ENCODE results near the gene PARD3B.

Gene PARD3B

DNA sequence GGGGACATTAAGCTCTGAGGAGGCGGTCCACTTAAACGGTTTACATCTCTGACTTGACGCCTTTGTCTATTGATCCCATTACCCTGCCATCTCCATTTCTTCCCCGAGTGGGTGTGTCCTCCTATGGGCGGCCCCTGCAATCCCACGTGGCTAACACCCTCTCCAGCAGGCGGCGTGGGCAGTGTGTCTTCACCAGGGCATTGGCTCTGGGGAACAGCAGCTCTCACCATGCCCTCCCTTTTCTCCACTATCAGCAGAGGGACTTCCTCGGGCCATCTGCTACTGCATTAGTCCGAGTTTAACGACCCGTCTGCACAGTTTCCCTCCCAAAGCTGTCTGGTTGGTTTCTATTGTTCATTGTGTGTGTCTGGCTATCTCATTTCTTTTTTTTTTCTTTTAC lies 625.1 kb downstream of the PARD3B start:
- no peak overlapping the region for H3K27ac ChIP-seq (ENCODE audit: insufficient read depth in 1 of 2, low read depth in 1 of 2, low read length in 2 of 2, poor library complexity in 1 of 2, severe bottlenecking in 2 of 2)
- CTCF ChIA-PET, result no interaction called here
- H3K36me3 ChIP-seq (ENCODE audit: control insufficient read depth in 4 of 4, insufficient read depth in 4 of 4, low read length in 3 of 4), result peaks cover 0 to 3% (median 0%) of the 10 kb centered on the region in 4 experiments
- POLR2A ChIA-PET, result no interaction called here
- H3K27me3 ChIP-seq (replicated peaks in 2 of 5; ENCODE audit: control insufficient read depth in 4 of 5, insufficient read depth in 5 of 5, low read length in 4 of 5), result no peaks in the 10 kb centered on the region
- no peaks in the 10 kb centered on the region for H3K4me1 ChIP-seq (ENCODE audit: control extremely low read depth in 1 of 4, control insufficient read depth in 4 of 4, insufficient read depth in 4 of 4, low read length in 3 of 4)
- no peak overlapping the region for H3K4me3 ChIP-seq (ENCODE audit: control insufficient read depth in 1 of 7, extremely low read depth in 1 of 7, insufficient read depth in 4 of 7, low read depth in 2 of 7, low read length in 6 of 7)
- no peak for DNase-seq
- H3K9me3 ChIP-seq (ENCODE audit: control extremely low read depth in 1 of 5, control insufficient read depth in 4 of 5, insufficient read depth in 2 of 5, low read depth in 1 of 5, low read length in 4 of 5), result no peaks in the 10 kb centered on the region
- WGBS (ENCODE audit: insufficient coverage), result 100% methylated on average over 4 of the region's 12 CpGs

- WGBS (ENCODE audit: insufficient coverage), result no CpG with 5 or more reads among the region's 4 CpGs
- no peaks in the 10 kb centered on the region for H3K4me1 ChIP-seq (ENCODE audit: control extremely low read depth in 1 of 4, control insufficient read depth in 4 of 4, insufficient read depth in 4 of 4, low read length in 3 of 4)
- H3K4me3 ChIP-seq (ENCODE audit: control insufficient read depth in 1 of 7, extremely low read depth in 1 of 7, insufficient read depth in 4 of 7, low read depth in 2 of 7, low read length in 6 of 7), result no peak overlapping the region
- DNase-seq, result no peak
- ChIA-PET CTCF (no interaction called here), POLR2A (no interaction called here)
- peaks cover 0 to 3% (median 0%) of the 10 kb centered on the region in 4 experiments for H3K36me3 ChIP-seq (ENCODE audit: control insufficient read depth in 4 of 4, insufficient read depth in 4 of 4, low read length in 3 of 4)
- no peaks in the 10 kb centered on the region for H3K9me3 ChIP-seq (ENCODE audit: control extremely low read depth in 1 of 5, control insufficient read depth in 4 of 5, insufficient read depth in 2 of 5, low read depth in 1 of 5, low read length in 4 of 5)
- H3K27me3 ChIP-seq (replicated peaks in 2 of 5; ENCODE audit: control insufficient read depth in 4 of 5, insufficient read depth in 5 of 5, low read length in 4 of 5), result no peaks in the 10 kb centered on the region
- no peak overlapping the region for H3K27ac ChIP-seq (ENCODE audit: insufficient read depth in 1 of 2, low read depth in 1 of 2, low read length in 2 of 2, poor library complexity in 1 of 2, severe bottlenecking in 2 of 2)
These were observed 626.1 kb downstream of the PARD3B start for GRCh38 chr2:205171261-205171940.

DNA sequence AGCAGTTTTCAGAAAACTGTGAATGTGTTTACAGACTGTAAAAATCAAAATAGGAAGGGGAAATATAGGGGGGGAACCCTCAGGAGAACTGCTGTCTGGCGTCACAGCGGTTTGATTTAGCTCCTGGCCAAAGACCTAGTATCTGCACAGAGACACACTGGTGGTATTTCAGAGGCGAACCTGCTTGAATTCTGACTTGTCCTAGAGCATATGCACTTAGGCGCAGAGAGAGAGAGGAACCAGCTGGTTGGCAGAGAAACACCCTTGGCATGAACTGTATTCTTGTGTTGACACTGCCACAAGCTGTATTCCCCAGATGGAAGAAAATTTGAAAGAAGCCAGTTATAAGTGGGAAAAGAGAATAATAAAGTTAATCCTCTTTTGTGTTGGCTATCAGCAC lies 630.6 kb downstream of the PARD3B start:
- H3K27ac ChIP-seq (ENCODE audit: insufficient read depth in 1 of 2, low read depth in 1 of 2, low read length in 2 of 2, poor library complexity in 1 of 2, severe bottlenecking in 2 of 2), result no peak overlapping the region
- H3K36me3 ChIP-seq (ENCODE audit: control insufficient read depth in 4 of 4, insufficient read depth in 4 of 4, low read length in 3 of 4), result peaks cover 0 to 3% (median 0%) of the 10 kb centered on the region in 4 experiments
- ChIA-PET CTCF (interaction anchor here (1.7 kb wide), 1 partner anchor 16 kb away, joined by 5 read pairs; no protein-coding TSS in a partner anchor), POLR2A (no interaction called here)
- WGBS (ENCODE audit: insufficient coverage), result 96% methylated on average over 4 of the region's 4 CpGs
- no peak for DNase-seq
- H3K4me3 ChIP-seq (ENCODE audit: control insufficient read depth in 1 of 7, extremely low read depth in 1 of 7, insufficient read depth in 4 of 7, low read depth in 2 of 7, low read length in 6 of 7), result no peak overlapping the region
- H3K9me3 ChIP-seq (ENCODE audit: control extremely low read depth in 1 of 5, control insufficient read depth in 4 of 5, insufficient read depth in 2 of 5, low read depth in 1 of 5, low read length in 4 of 5), result no peaks in the 10 kb centered on the region
- no peaks in the 10 kb centered on the region for H3K27me3 ChIP-seq (replicated peaks in 2 of 5; ENCODE audit: control insufficient read depth in 4 of 5, insufficient read depth in 5 of 5, low read length in 4 of 5)
- no peaks in the 10 kb centered on the region for H3K4me1 ChIP-seq (ENCODE audit: control extremely low read depth in 1 of 4, control insufficient read depth in 4 of 4, insufficient read depth in 4 of 4, low read length in 3 of 4)

- H3K36me3 ChIP-seq (ENCODE audit: control insufficient read depth in 4 of 4, insufficient read depth in 4 of 4, low read length in 3 of 4), result peaks cover 0 to 3% (median 0%) of the 10 kb centered on the region in 4 experiments
- ChIA-PET POLR2A (no interaction called here), CTCF (no interaction called here)
- no peaks in the 10 kb centered on the region for H3K9me3 ChIP-seq (ENCODE audit: control extremely low read depth in 1 of 5, control insufficient read depth in 4 of 5, insufficient read depth in 2 of 5, low read depth in 1 of 5, low read length in 4 of 5)
- H3K27ac ChIP-seq (ENCODE audit: insufficient read depth in 1 of 2, low read depth in 1 of 2, low read length in 2 of 2, poor library complexity in 1 of 2, severe bottlenecking in 2 of 2), result no peak overlapping the region
- no peaks in the 10 kb centered on the region for H3K4me1 ChIP-seq (ENCODE audit: control extremely low read depth in 1 of 4, control insufficient read depth in 4 of 4, insufficient read depth in 4 of 4, low read length in 3 of 4)
- H3K4me3 ChIP-seq (ENCODE audit: control insufficient read depth in 1 of 7, extremely low read depth in 1 of 7, insufficient read depth in 4 of 7, low read depth in 2 of 7, low read length in 6 of 7), result no peak overlapping the region
- H3K27me3 ChIP-seq (replicated peaks in 2 of 5; ENCODE audit: control insufficient read depth in 4 of 5, insufficient read depth in 5 of 5, low read length in 4 of 5), result no peaks in the 10 kb centered on the region
- WGBS (ENCODE audit: insufficient coverage), result 100% methylated on average over 1 of the region's 2 CpGs
- DNase-seq, result no peak
These were observed 631.3 kb downstream of the PARD3B start for GRCh38 chr2:205176546-205176945.

DNA sequence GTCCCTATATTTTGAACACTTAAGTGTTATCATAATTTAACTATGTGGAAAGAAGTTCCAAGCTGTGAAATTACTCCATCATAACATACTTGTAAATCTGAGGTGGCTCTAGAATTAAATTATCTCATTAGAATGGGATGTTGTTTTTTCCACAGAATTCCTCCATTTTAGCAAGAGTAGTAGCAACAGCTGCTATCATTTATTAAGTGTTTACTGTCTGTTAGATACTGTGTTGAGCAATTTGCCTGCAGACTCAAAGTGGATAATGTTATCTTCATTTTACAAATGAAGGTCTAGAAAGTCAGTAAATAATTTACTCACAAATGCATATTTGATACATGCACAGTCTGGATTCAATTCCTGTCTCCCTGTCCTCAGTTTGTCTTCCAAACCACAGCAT lies 632.3 kb downstream of the PARD3B start:
- DNase-seq, result no peak
- H3K36me3 ChIP-seq (ENCODE audit: control insufficient read depth in 4 of 4, insufficient read depth in 4 of 4, low read length in 3 of 4), result no peaks in the 10 kb centered on the region
- H3K27me3 ChIP-seq (replicated peaks in 2 of 5; ENCODE audit: control insufficient read depth in 4 of 5, insufficient read depth in 5 of 5, low read length in 4 of 5), result no peaks in the 10 kb centered on the region
- no peaks in the 10 kb centered on the region for H3K4me1 ChIP-seq (ENCODE audit: control extremely low read depth in 1 of 4, control insufficient read depth in 4 of 4, insufficient read depth in 4 of 4, low read length in 3 of 4)
- no peak overlapping the region for H3K27ac ChIP-seq (ENCODE audit: insufficient read depth in 1 of 2, low read depth in 1 of 2, low read length in 2 of 2, poor library complexity in 1 of 2, severe bottlenecking in 2 of 2)
- CTCF ChIA-PET, result no interaction called here
- POLR2A ChIA-PET, result no interaction called here
- no peak overlapping the region for H3K4me3 ChIP-seq (ENCODE audit: control insufficient read depth in 1 of 7, extremely low read depth in 1 of 7, insufficient read depth in 4 of 7, low read depth in 2 of 7, low read length in 6 of 7)
- no peaks in the 10 kb centered on the region for H3K9me3 ChIP-seq (ENCODE audit: control extremely low read depth in 1 of 5, control insufficient read depth in 4 of 5, insufficient read depth in 2 of 5, low read depth in 1 of 5, low read length in 4 of 5)

GRCh38 chr2:205180730-205181129 lies 635.5 kb downstream of the PARD3B start:
- CTCF ChIA-PET, result no interaction called here
- no peak overlapping the region for H3K27ac ChIP-seq (ENCODE audit: insufficient read depth in 1 of 2, low read depth in 1 of 2, low read length in 2 of 2, poor library complexity in 1 of 2, severe bottlenecking in 2 of 2)

GRCh38 chr2:205187731-205188130 lies 642.5 kb downstream of the PARD3B start:
- Histone ChIP-seq H3K27ac (ENCODE audit: insufficient read depth in 1 of 2, low read depth in 1 of 2, low read length in 2 of 2, poor library complexity in 1 of 2, severe bottlenecking in 2 of 2) (no peak overlapping the region), H3K27me3 (replicated peaks in 2 of 5; ENCODE audit: control insufficient read depth in 4 of 5, insufficient read depth in 5 of 5, low read length in 4 of 5) (no peaks in the 10 kb centered on the region), H3K36me3 (ENCODE audit: control insufficient read depth in 4 of 4, insufficient read depth in 4 of 4, low read length in 3 of 4) (no peaks in the 10 kb centered on the region), H3K9me3 (ENCODE audit: control extremely low read depth in 1 of 5, control insufficient read depth in 4 of 5, insufficient read depth in 2 of 5, low read depth in 1 of 5, low read length in 4 of 5) (no peaks in the 10 kb centered on the region), H3K4me3 (ENCODE audit: control insufficient read depth in 1 of 7, extremely low read depth in 1 of 7, insufficient read depth in 4 of 7, low read depth in 2 of 7, low read length in 6 of 7) (no peak overlapping the region), H3K4me1 (ENCODE audit: control extremely low read depth in 1 of 4, control insufficient read depth in 4 of 4, insufficient read depth in 4 of 4, low read length in 3 of 4) (no peaks in the 10 kb centered on the region)
- no peak for DNase-seq
- CTCF ChIA-PET, result no interaction called here
- POLR2A ChIA-PET, result no interaction called here
- 96% methylated on average over 5 of the region's 6 CpGs for WGBS (ENCODE audit: insufficient coverage)

More at GRCh38 chr2:205180730-205181129, 635.5 kb downstream of the PARD3B start:
- DNase-seq, result no peak
- H3K4me3 ChIP-seq (ENCODE audit: control insufficient read depth in 1 of 7, extremely low read depth in 1 of 7, insufficient read depth in 4 of 7, low read depth in 2 of 7, low read length in 6 of 7), result no peak overlapping the region
- H3K9me3 ChIP-seq (ENCODE audit: control extremely low read depth in 1 of 5, control insufficient read depth in 4 of 5, insufficient read depth in 2 of 5, low read depth in 1 of 5, low read length in 4 of 5), result no peaks in the 10 kb centered on the region
- 100% methylated on average over 1 of the region's 3 CpGs for WGBS (ENCODE audit: insufficient coverage)
- no peaks in the 10 kb centered on the region for H3K4me1 ChIP-seq (ENCODE audit: control extremely low read depth in 1 of 4, control insufficient read depth in 4 of 4, insufficient read depth in 4 of 4, low read length in 3 of 4)
- no peaks in the 10 kb centered on the region for H3K27me3 ChIP-seq (replicated peaks in 2 of 5; ENCODE audit: control insufficient read depth in 4 of 5, insufficient read depth in 5 of 5, low read length in 4 of 5)
- POLR2A ChIA-PET, result no interaction called here
- H3K36me3 ChIP-seq (ENCODE audit: control insufficient read depth in 4 of 4, insufficient read depth in 4 of 4, low read length in 3 of 4), result no peaks in the 10 kb centered on the region
